BJ (cell line): Measurements from ENCODE around the gene PSMC4. TPM values are rescaled to one million over a fixed set of nuclear protein-coding genes. Genes with fewer than 3 reads are reported as not detected.
"Not testable (repeated sequence)": the region's sequence is repeated elsewhere in the genome, so short reads cannot be mapped to it uniquely, and the experiment has no call there.

ENCODE experiments used
- CTCF ChIA-PET: fragments of 350-600 bp; formaldehyde crosslinking; extraction: SDS; loops from one replicate; lab custom pipeline; 2021; ENCODE audit warnings: antibody characterized with exemption, inconsistent platforms; lab: Yijun Ruan, JAX
- POLR2A ChIA-PET: fragments of 300-600 bp; sonication (Branson Sonifier 250); formaldehyde crosslinking; extraction: SDS; loops from one replicate; lab custom pipeline; 2021; ENCODE audit warnings: antibody characterized with exemption; lab: Charles Lee
- DNase-seq: peaks from one replicate; pipeline ENCODE4 v3.0.0-alpha.2; 2011; ENCODE audit warnings: low read depth
- H3K27me3 ChIP-seq: 2 replicates; pipeline ENCODE4 v1.6.0; 2011; ENCODE audit warnings: low read length; ENCODE audit not compliant: control insufficient read depth, insufficient read depth
- H3K36me3 ChIP-seq: 2 replicates; pipeline ENCODE4 v1.5.1; 2011; ENCODE audit warnings: low read length; ENCODE audit not compliant: control insufficient read depth, insufficient read depth
- H3K4me3 ChIP-seq: 2 replicates; pipeline ENCODE4 v1.5.1; 2011; ENCODE audit warnings: low read depth, mild to moderate bottlenecking, control low read depth, low read length
- CTCF ChIP-seq: IDR thresholded peaks from 2 replicates; pipeline ENCODE4 v1.5.1; 2011; ENCODE audit warnings: low read depth, mild to moderate bottlenecking, control low read depth, inconsistent platforms, low read length, moderate library complexity; ENCODE audit not compliant: insufficient read depth
- polyA plus RNA-seq: library from polyadenylated mRNA; depleted of rRNA; stranded (reverse); fragments of >200 nt; gene quantifications from 2 replicates; pipeline ENCODE4 v1.2.3, GENCODE V29; 2011

Gene PSMC4
- polyA plus RNA-seq, 1 experiment: 105 TPM

GRCh38 chr19:39951686-39952085 is 19.3 kb upstream of the PSMC4 start:
- no peak for DNase-seq
- no peaks in the 10 kb centered on the region for H3K27me3 ChIP-seq
- ChIA-PET CTCF (interaction anchor here (1.3 kb wide), 1 partner anchor 10 kb away, joined by 4 read pairs; no protein-coding TSS in a partner anchor), POLR2A (no interaction called here)
- no peak overlapping the region for H3K4me3 ChIP-seq
- no peaks in the 10 kb centered on the region for H3K36me3 ChIP-seq
- no peak for TF ChIP-seq CTCF

GRCh38 chr19:39953915-39954314 is 17.1 kb upstream of the PSMC4 start:
- no peaks in the 10 kb centered on the region for H3K27me3 ChIP-seq
- no peak for TF ChIP-seq CTCF
- CTCF ChIA-PET: no interaction called here

GRCh38 chr19:39957886-39958285 is 13.1 kb upstream of the PSMC4 start:
- CTCF ChIA-PET, H3K4me3 ChIP-seq, H3K27me3 ChIP-seq, H3K36me3 ChIP-seq, DNase-seq, POLR2A ChIA-PET: not testable (repeated sequence)

More at GRCh38 chr19:39953915-39954314, 17.1 kb upstream of the PSMC4 start:
- Histone ChIP-seq H3K36me3 (no peaks in the 10 kb centered on the region), H3K4me3 (no peak overlapping the region)
- DNase-seq: no peak
- POLR2A ChIA-PET: no interaction called here

GRCh38 chr19:39958942-39959341 is 12.0 kb upstream of the PSMC4 start:
- POLR2A ChIA-PET, CTCF ChIA-PET: not testable (repeated sequence)

GRCh38 chr19:39959407-39959806 is 11.6 kb upstream of the PSMC4 start:
- DNase-seq, H3K4me3 ChIP-seq, H3K36me3 ChIP-seq, CTCF ChIA-PET, H3K27me3 ChIP-seq, POLR2A ChIA-PET: not testable (repeated sequence)

More at GRCh38 chr19:39958942-39959341, 12.0 kb upstream of the PSMC4 start:
- H3K4me3 ChIP-seq, DNase-seq, H3K36me3 ChIP-seq, H3K27me3 ChIP-seq: not testable (repeated sequence)

- no peak for TF ChIP-seq CTCF
- no peak for DNase-seq
- Histone ChIP-seq H3K27me3 (no peaks in the 10 kb centered on the region), H3K4me3 (no peak overlapping the region), H3K36me3 (no peaks in the 10 kb centered on the region)
- ChIA-PET CTCF (interaction anchor here (0.6 kb wide), 1 partner anchor 104 kb away, joined by 3 read pairs; no protein-coding TSS in a partner anchor), POLR2A (no interaction called here)
Observed at GRCh38 chr19:39963898-39964297, 7.1 kb upstream of the PSMC4 start.

GRCh38 chr19:39966617-39967016 is 4.3 kb upstream of the PSMC4 start:
- H3K36me3 ChIP-seq: no peaks in the 10 kb centered on the region
- DNase-seq: no peak
- ChIA-PET CTCF (no interaction called here), POLR2A (no interaction called here)
- no peak for TF ChIP-seq CTCF
- no peaks in the 10 kb centered on the region for H3K27me3 ChIP-seq
- no peak overlapping the region for H3K4me3 ChIP-seq
